GM12801 (cell line): ENCODE data around the gene C1orf174.

Experiments used
- CTCF ChIP-seq: IDR thresholded peaks from one replicate; pipeline ENCODE4 v1.5.1; 2011; ENCODE audit warnings: control low read depth; ENCODE audit not compliant: insufficient read length; ENCODE audit errors: extremely low read depth

The C1orf174 gene

GRCh38 chr1:3856923-3857790, 42.9 kb downstream of the C1orf174 start, which contains the start of the genes CEP104 and DFFB:
Gene CEP104, minus strand, starts transcription at chr1:3857211. Its CDS starts 4,804 bp downstream, at chr1:3852407.
Gene DFFB, plus strand, starts transcription at chr1:3857476. Its CDS starts 128 bp downstream, at chr1:3857604.
- TF ChIP-seq CTCF, result no peak

GRCh38 chr1:3852711-3853485, 47.2 kb downstream of the C1orf174 start:
- TF ChIP-seq CTCF, result no peak

DNA sequence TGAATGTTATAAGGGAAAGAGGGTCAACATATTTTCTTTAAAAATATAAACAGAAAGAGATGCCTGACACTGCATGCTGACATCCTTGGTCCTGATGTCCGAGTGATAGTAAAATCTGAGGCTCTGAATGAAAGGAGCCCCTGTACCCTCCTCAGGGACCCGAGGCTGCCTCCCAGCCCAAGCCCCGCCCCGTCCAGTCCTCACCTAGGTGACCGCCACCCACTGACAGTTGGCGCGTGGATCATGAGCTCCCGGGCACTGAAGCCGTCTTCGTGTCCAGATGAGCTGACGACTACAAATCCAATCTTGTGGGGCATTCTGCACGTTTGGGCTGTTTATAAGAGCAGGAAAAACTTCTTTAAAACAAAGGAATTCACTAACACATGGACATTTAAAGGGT, 48.0 kb downstream of the C1orf174 start:
- no peak for TF ChIP-seq CTCF

GRCh38 chr1:3851292-3851691, 48.8 kb downstream of the C1orf174 start:
- TF ChIP-seq CTCF, result no peak

DNA sequence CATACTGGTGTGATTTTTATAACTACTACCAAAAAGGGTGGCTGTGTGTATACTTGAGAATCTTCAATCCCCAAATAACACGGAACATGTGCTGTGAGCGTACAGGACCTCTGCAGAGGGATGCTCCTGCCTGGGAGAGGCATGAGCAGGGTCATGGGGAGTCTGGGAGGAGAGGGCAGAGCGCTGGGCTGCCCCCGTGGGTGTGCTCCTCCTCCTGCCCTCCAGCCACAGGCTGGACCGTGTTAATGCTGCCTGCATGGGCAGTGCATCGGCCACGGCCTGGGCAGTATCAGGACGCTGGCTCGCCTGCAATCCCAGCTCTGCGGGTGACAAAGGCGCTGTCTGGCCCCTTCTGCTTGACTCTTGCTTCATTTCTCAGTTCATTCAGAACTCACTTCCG, 49.2 kb downstream of the C1orf174 start:
- no peak for TF ChIP-seq CTCF

DNA sequence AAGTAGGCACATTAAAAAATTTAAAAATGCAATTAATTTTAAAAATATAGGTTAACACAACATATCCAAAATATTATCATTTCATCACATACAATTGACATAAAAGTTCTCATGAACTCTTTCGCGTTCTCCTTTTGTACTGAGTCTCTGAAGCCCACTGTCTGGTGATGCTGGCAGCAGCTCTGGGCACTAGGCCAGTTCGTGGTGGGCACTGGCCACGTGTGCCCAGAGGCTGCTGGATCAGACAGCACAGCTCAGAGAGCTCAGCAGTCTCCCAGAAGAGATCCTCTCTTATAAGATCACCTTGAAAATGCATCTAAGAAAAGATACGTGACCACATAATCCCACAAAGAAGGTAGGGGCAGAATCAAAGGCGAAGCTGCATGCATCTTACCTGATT, 53.0 kb downstream of the C1orf174 start:
- TF ChIP-seq CTCF, result no peak

DNA sequence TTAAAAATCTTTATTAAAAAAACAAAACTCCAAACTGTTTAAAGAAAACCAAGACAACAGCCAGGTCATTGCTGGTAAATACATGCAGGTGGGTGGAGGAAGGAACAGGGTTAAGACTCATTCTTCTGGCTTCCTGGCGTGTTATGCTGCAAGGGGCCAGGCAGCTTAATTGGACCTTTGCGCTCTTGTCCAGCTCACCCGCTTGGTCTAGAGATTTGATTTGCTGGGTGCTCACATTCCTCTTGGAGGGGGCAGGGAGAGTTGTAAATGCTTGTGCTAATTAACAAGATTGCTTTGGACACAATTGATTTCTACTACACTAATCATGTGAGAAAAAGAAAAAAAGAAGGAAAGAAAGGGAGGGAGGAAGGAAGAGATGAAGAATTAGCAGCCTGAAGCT, 53.5 kb downstream of the C1orf174 start:
- no peak for TF ChIP-seq CTCF
